Measurements from ENCODE around the gene TCF4. TPM values are rescaled to one million over a fixed set of nuclear protein-coding genes. Genes with fewer than 3 reads are reported as not detected.

Gene TCF4
- total RNA-seq, 4 donors from 2014 or later: 58.0 to 84.3 (median 68.1) TPM

DNA sequence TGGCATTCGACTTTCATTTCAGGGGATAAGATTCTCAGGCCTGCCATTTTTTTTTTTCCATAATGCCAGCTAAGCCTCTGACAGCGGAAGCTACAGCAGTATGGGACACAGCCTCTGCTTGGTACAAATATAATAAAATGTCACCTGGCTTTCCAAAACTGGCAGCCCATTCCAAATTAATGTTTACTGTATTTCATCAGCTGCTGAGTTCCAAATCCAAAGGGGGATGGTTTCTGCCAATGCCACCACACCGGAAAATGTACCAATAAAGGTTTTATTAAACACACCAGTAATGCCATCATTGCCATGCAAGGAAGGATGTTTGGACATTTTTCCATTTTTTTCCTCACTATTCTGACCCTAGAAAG, 352.9 kb downstream of the TCF4 start:
- Histone ChIP-seq H3K4me3 (no peak overlapping the region), H3K27me3 (no peaks in the 10 kb centered on the region), H3K4me1 (peaks cover 12 to 25% (median 21%) of the 10 kb centered on the region in 4 donors), H3K27ac (replicated peaks in 1 of 4) (peak overlapping the region in 2 of 4 donors; percentile 40 to 52), H3K36me3 (peaks cover 0 to 42% (median 29%) of the 10 kb centered on the region in 4 donors), H3K9me3 (no peaks in the 10 kb centered on the region)
- DNase-seq (ENCODE audit: extremely low spot score): no peak
- intact Hi-C loops (cut with DNase I): loop anchor here (5.0 to 10.0 kb wide), 5 partner anchors 87 to 1342 kb away; partner anchors contain the start of gene TCF4
- TF ChIP-seq POLR2AphosphoS5 (IDR thresholded peaks at IDR 0.05) (no peak), EP300 (IDR thresholded peaks at IDR 0.05) (no peak), POLR2A (IDR thresholded peaks at IDR 0.05; ENCODE audit: low read depth) (no peak), CTCF (IDR thresholded peaks at IDR 0.05) (no peak)
- 72% methylated on average over 3 of the region's 3 CpGs for WGBS

DNA sequence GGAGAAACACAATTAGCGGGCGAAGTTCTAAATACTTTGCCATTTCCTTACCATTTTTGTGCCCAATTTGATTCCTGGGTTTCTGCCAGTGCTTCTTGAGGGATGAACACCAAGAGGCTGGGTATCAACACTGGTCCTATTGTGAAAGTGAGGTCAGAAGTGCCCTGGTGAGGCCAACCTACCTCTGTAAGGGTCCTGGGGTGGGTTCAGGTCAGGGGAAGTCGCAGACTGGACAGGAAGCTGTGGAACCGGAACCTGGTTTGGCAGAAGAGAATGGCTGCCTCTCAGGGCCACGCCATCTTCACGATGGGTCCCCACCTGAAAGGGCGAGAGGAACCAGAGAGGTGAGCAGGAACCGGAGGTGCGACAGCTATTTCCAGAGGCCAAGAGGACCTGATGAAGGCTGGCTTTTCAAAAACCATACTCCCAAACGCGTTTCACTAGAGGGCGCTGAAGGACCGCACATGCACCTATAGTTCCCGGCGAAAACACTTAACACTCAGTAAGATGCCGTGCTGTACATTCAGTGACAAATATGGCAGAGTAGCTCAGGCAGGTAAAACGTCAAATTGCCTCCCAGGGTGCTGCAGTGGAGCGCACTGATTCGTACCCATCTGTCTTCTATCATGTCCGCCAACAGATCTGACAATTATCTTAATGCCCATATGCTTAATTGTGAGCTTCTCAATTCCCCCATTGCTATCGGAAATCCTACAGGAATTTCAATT, 353.5 kb downstream of the TCF4 start:
- Histone ChIP-seq H3K4me3 (peak overlapping the region in 1 of 4 donors; percentile 33), H3K9me3 (no peaks in the 10 kb centered on the region), H3K4me1 (peaks cover 12 to 22% (median 18%) of the 10 kb centered on the region in 4 donors), H3K36me3 (peaks cover 0 to 48% (median 31%) of the 10 kb centered on the region in 4 donors), H3K27me3 (no peaks in the 10 kb centered on the region), H3K27ac (replicated peaks in 1 of 4) (peak overlapping the region in 3 of 4 donors; percentile 21 to 52 (median 40))
- 38% methylated on average over 20 of the region's 21 CpGs for WGBS
- intact Hi-C loops (cut with DNase I): loop anchor here (5.0 to 10.0 kb wide), 6 partner anchors 88 to 1343 kb away; partner anchors contain the start of gene TCF4
- TF ChIP-seq EP300 (IDR thresholded peaks at IDR 0.05) (no peak), POLR2AphosphoS5 (IDR thresholded peaks at IDR 0.05) (peak in 1 of 2 donors; percentile 40), POLR2A (IDR thresholded peaks at IDR 0.05; ENCODE audit: low read depth) (no peak), CTCF (IDR thresholded peaks at IDR 0.05) (peak; percentile 69 to 79 (median 74))
- DNase-seq (ENCODE audit: extremely low spot score): peak; percentile 94

GRCh38 chr18:55233857-55234256, 354.1 kb downstream of the TCF4 start:
- peaks cover 0 to 54% (median 34%) of the 10 kb centered on the region in 4 donors for H3K36me3 ChIP-seq
- no peak for TF ChIP-seq EP300 (IDR thresholded peaks at IDR 0.05)
- no peak for TF ChIP-seq POLR2A (IDR thresholded peaks at IDR 0.05; ENCODE audit: low read depth)
- TF ChIP-seq CTCF (IDR thresholded peaks at IDR 0.05): no peak
- no peak for TF ChIP-seq POLR2AphosphoS5 (IDR thresholded peaks at IDR 0.05)
- no peak for DNase-seq (ENCODE audit: extremely low spot score)
- H3K9me3 ChIP-seq: no peaks in the 10 kb centered on the region
- 73% methylated on average over 5 of the region's 5 CpGs for WGBS
- H3K27me3 ChIP-seq: no peaks in the 10 kb centered on the region
- H3K27ac ChIP-seq (replicated peaks in 1 of 4): peak overlapping the region in 2 of 4 donors; percentile 21 to 40
- no peak overlapping the region for H3K4me3 ChIP-seq
- intact Hi-C loops (cut with DNase I): loop anchor here (5.0 to 10.0 kb wide), 3 partner anchors 183 to 551 kb away; partner anchors contain the start of gene TCF4
- peaks cover 15 to 25% (median 19%) of the 10 kb centered on the region in 4 donors for H3K4me1 ChIP-seq

DNA sequence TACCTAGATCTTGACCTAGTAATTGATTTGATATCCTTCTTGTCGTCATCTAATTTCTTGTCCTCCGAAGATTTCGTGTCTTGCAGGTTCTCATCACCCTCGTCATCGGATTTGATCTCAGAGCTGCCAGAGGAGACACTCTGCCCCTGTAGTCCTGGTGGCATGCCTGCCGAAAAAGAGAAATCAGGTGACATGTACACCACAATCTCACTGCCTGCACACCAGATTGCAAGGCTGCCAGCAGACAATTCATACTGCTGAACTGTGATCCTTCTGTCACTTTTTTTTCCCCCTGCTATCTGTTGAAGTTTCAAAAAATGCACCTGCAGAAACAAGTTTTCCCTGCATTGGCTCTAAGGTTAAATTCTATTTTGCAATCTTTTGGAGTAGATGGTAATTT, 355.5 kb downstream of the TCF4 start:
- no peak overlapping the region for H3K27ac ChIP-seq (replicated peaks in 1 of 4)
- H3K4me3 ChIP-seq: no peak overlapping the region
- DNase-seq (ENCODE audit: extremely low spot score): no peak
- no peaks in the 10 kb centered on the region for H3K27me3 ChIP-seq
- WGBS: 90% methylated on average over 6 of the region's 6 CpGs
- H3K36me3 ChIP-seq: peaks cover 0 to 67% (median 42%) of the 10 kb centered on the region in 4 donors
- H3K9me3 ChIP-seq: no peaks in the 10 kb centered on the region
- intact Hi-C loops (cut with DNase I): loop anchor here (5.0 to 10.0 kb wide), 3 partner anchors 185 to 552 kb away; partner anchors contain the start of gene TCF4
- TF ChIP-seq POLR2AphosphoS5 (IDR thresholded peaks at IDR 0.05) (no peak), POLR2A (IDR thresholded peaks at IDR 0.05; ENCODE audit: low read depth) (no peak), CTCF (IDR thresholded peaks at IDR 0.05) (no peak)
- peaks cover 26 to 38% (median 30%) of the 10 kb centered on the region in 4 donors for H3K4me1 ChIP-seq
